T-helper 1 cell treated with Interleukin-12 subunit alpha and Interleukin-12 subunit beta and Interleukin-4 antibody, amounts not matched to agents 30 ng/mL and 1 ng/mL, for 36 hours (primary cell): Measurements from ENCODE around the gene CMYA5. TPM values are rescaled to one million over a fixed set of nuclear protein-coding genes. Genes with fewer than 3 reads are reported as not detected.

Experiments used
- intact Hi-C: fragments of 100-400 bp; cut with micrococcal nuclease; formaldehyde crosslinking; loops from one replicate; pipeline ENCODE4 v1.15.1; 2024
- total RNA-seq: library from RNA; stranded (reverse); gene quantifications from 2 replicates; pipeline ENCODE4 v1.2.3, GENCODE V29; 2022

Gene CMYA5
- total RNA-seq, 1 donor from 2014 or later, result 0.20 TPM

GRCh38 chr5:79793304-79793703, 103.7 kb downstream of the CMYA5 start:
- intact Hi-C loops, result no loop called here

GRCh38 chr5:79793722-79794121, 104.1 kb downstream of the CMYA5 start:
- intact Hi-C loops, result no loop called here

GRCh38 chr5:79794347-79794746, 104.7 kb downstream of the CMYA5 start:
- intact Hi-C loops, result no loop called here

GRCh38 chr5:79795764-79796398, 106.2 kb downstream of the CMYA5 start:
- intact Hi-C loops, result no loop called here

- intact Hi-C loops, result no loop called here
Observed at GRCh38 chr5:79798893-79799590, 109.4 kb downstream of the CMYA5 start.

GRCh38 chr5:79800979-79801827, 111.6 kb downstream of the CMYA5 start:
- intact Hi-C loops, result loop anchor here (1.0 to 5.0 kb wide), 5 partner anchors 44 to 564 kb away; partner anchors contain the start of genes JMY and MTX3

GRCh38 chr5:79802406-79802805, 112.8 kb downstream of the CMYA5 start:
- intact Hi-C loops, result loop anchor here (1.0 to 5.0 kb wide), 6 partner anchors 66 to 565 kb away; partner anchors contain the start of genes HOMER1, JMY and TENT2

- intact Hi-C loops, result loop anchor here (2.0 to 5.0 kb wide), 5 partner anchors 66 to 566 kb away; partner anchors contain the start of genes HOMER1, JMY and TENT2
Observed at GRCh38 chr5:79803007-79803406, 113.4 kb downstream of the CMYA5 start.

GRCh38 chr5:79806741-79807140, 117.1 kb downstream of the CMYA5 start:
- intact Hi-C loops, result no loop called here

- intact Hi-C loops, result no loop called here
Observed at GRCh38 chr5:79809743-79810142, 120.1 kb downstream of the CMYA5 start.

GRCh38 chr5:79811081-79811480, 121.4 kb downstream of the CMYA5 start:
- intact Hi-C loops, result no loop called here

- intact Hi-C loops, result no loop called here
Observed at GRCh38 chr5:79811904-79812303, 122.3 kb downstream of the CMYA5 start.

GRCh38 chr5:79814699-79815098, 125.1 kb downstream of the CMYA5 start:
- intact Hi-C loops, result no loop called here

GRCh38 chr5:79816014-79816413, 126.4 kb downstream of the CMYA5 start:
- intact Hi-C loops, result no loop called here

- intact Hi-C loops, result no loop called here
Observed at GRCh38 chr5:79820648-79821047, 131.0 kb downstream of the CMYA5 start.

- intact Hi-C loops, result no loop called here
Observed at GRCh38 chr5:79824444-79824843, 134.8 kb downstream of the CMYA5 start.

- intact Hi-C loops, result no loop called here
Observed at GRCh38 chr5:79825802-79826201, 136.2 kb downstream of the CMYA5 start.

GRCh38 chr5:79827159-79827629, 137.6 kb downstream of the CMYA5 start:
- intact Hi-C loops, result no loop called here

- intact Hi-C loops, result no loop called here
Observed at GRCh38 chr5:79829260-79829659, 139.6 kb downstream of the CMYA5 start.

GRCh38 chr5:79831381-79832309, 142.0 kb downstream of the CMYA5 start:
- intact Hi-C loops, result no loop called here

- intact Hi-C loops, result no loop called here
Observed at GRCh38 chr5:79832911-79833310, 143.3 kb downstream of the CMYA5 start.
